Adrenal gland (tissue), 5 donors: Measurements from ENCODE around the gene RFX8.

ENCODE experiments used
- CTCF ChIP-seq, 6 experiments: fragments of 450-650 bp in 4 of 6; fragments of 200-600 bp in 2 of 6; sonication (generic) in 1 of 6; IDR thresholded peaks; 1 replicate in 5 of 6; 2 replicates in 1 of 6; pipeline versions ENCODE4 v1.5.1 to v1.8.0; 2016 to 2021; ENCODE audit warnings: antibody characterized with exemption in 6 of 6, mild to moderate bottlenecking in 2 of 6, moderate library complexity in 1 of 6
- POLR2A ChIP-seq, 2 donors: fragments of 450-650 bp; IDR thresholded peaks; one replicate each; pipeline ENCODE4 v1.6.1; 2017; ENCODE audit warnings: antibody characterized with exemption in 2 of 2, mild to moderate bottlenecking in 2 of 2, moderate library complexity in 1 of 2
- donor health status: DM: no; HTN: no; CAD: no.

DNA sequence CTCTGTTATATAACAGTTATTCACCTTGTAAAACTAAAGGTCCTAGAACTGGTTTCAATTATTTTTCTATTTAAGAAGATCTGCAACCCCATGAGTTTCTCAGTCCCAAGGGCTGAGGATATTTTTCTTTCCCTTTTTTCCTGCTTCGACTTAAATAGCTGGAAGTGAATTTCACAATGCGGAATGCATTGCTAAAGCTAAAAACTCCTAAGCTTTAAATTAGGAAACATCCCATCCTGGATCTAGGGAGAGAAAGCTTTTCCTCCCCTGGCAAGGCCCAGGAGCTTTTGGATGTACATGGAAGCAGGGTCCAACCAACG lies 1.4 kb downstream of the RFX8 start:
- TF ChIP-seq CTCF (IDR thresholded peaks at IDR 0.05): no peak
- no peak for TF ChIP-seq POLR2A (IDR thresholded peaks at IDR 0.05)
